Measurements from ENCODE around the gene CD72.
"Not testable (repeated sequence)": the region's sequence is repeated elsewhere in the genome, so short reads cannot be mapped to it uniquely, and the experiment has no call there.

Gene CD72

DNA sequence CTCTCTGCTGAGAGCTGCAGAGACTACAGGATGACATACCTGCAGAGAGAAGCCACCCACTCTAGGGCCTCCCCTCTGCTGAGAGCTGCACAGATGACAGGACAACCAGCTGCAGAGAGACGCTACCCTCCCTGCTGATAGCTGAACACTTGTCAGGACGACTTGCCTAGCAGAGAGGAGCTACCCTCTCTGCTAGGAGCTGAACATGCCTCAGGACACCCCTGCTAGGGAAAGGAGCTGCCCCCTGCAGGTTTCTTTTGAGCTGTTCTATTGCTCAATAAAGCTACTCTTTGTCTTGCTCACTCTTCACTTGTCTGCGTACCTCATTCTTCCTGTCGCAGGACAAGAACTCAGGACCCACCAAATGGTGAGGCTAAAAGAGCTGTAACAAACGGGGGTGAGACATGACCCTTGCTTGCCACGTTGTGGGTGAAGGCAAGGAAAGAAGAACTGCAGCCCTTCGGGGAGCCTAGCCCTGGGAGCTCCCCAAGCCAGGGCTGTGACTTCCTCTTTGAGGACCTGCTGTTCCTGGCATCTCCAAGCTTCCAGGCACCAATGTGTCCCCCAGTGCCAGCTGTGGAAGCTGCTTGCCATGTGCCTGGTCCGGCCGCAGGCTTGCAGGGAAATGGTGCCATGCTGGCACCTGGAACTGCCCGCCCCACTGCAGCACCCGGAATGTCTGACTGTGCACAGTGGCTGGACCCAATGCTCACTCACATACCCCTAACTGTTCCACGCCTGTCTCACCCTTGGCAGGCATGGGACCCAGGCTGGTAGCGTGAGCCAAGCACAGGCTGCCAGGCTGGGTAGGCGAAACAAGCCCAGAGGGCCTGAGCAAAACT lies 18.2 kb downstream of the CD72 start:
- TF ChIP-seq ZFP30 (CRISPR knock-in tag; IDR thresholded peaks at IDR 0.05) (no peak), SNAI2 (CRISPR knock-in tag; IDR thresholded peaks at IDR 0.05) (no peak), TOX (CRISPR knock-in tag; IDR thresholded peaks at IDR 0.05; ENCODE audit: borderline replicate concordance) (no peak), ESRRG (CRISPR knock-in tag; IDR thresholded peaks at IDR 0.05) (no peak), ZNF8 (CRISPR knock-in tag; IDR thresholded peaks at IDR 0.05) (no peak), ZC3H10 (CRISPR knock-in tag; IDR thresholded peaks at IDR 0.05) (no peak), OSR1 (CRISPR knock-in tag; IDR thresholded peaks at IDR 0.05) (no peak), GLIS3 (CRISPR knock-in tag; IDR thresholded peaks at IDR 0.05) (no peak), RARB (CRISPR knock-in tag; IDR thresholded peaks at IDR 0.05) (no peak), PPARA (CRISPR knock-in tag; IDR thresholded peaks at IDR 0.05; ENCODE audit: borderline replicate concordance) (no peak), ARNTL (CRISPR knock-in tag; IDR thresholded peaks at IDR 0.05; ENCODE audit: borderline replicate concordance, low read depth) (no peak)
- TF ChIP-seq, protein P1, sequence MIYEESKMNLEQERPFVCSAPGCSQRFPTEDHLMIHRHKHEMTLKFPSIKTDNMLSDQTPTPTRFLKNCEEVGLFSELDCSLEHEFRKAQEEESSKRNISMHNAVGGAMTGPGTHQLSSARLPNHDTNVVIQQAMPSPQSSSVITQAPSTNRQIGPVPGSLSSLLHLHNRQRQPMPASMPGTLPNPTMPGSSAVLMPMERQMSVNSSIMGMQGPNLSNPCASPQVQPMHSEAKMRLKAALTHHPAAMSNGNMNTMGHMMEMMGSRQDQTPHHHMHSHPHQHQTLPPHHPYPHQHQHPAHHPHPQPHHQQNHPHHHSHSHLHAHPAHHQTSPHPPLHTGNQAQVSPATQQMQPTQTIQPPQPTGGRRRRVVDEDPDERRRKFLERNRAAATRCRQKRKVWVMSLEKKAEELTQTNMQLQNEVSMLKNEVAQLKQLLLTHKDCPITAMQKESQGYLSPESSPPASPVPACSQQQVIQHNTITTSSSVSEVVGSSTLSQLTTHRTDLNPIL (CRISPR knock-in tag; IDR thresholded peaks at IDR 0.05; ENCODE audit: low read depth): no peak
- TF ChIP-seq, protein P2, sequence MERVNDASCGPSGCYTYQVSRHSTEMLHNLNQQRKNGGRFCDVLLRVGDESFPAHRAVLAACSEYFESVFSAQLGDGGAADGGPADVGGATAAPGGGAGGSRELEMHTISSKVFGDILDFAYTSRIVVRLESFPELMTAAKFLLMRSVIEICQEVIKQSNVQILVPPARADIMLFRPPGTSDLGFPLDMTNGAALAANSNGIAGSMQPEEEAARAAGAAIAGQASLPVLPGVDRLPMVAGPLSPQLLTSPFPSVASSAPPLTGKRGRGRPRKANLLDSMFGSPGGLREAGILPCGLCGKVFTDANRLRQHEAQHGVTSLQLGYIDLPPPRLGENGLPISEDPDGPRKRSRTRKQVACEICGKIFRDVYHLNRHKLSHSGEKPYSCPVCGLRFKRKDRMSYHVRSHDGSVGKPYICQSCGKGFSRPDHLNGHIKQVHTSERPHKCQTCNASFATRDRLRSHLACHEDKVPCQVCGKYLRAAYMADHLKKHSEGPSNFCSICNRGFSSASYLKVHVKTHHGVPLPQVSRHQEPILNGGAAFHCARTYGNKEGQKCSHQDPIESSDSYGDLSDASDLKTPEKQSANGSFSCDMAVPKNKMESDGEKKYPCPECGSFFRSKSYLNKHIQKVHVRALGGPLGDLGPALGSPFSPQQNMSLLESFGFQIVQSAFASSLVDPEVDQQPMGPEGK (CRISPR knock-in tag; IDR thresholded peaks at IDR 0.05; ENCODE audit: borderline replicate concordance): no peak
- TF ChIP-seq, protein P3, sequence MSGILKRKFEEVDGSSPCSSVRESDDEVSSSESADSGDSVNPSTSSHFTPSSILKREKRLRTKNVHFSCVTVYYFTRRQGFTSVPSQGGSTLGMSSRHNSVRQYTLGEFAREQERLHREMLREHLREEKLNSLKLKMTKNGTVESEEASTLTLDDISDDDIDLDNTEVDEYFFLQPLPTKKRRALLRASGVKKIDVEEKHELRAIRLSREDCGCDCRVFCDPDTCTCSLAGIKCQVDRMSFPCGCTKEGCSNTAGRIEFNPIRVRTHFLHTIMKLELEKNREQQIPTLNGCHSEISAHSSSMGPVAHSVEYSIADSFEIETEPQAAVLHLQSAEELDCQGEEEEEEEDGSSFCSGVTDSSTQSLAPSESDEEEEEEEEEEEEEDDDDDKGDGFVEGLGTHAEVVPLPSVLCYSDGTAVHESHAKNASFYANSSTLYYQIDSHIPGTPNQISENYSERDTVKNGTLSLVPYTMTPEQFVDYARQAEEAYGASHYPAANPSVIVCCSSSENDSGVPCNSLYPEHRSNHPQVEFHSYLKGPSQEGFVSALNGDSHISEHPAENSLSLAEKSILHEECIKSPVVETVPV (CRISPR knock-in tag; IDR thresholded peaks at IDR 0.05): no peak
- ATAC-seq: no peak

DNA sequence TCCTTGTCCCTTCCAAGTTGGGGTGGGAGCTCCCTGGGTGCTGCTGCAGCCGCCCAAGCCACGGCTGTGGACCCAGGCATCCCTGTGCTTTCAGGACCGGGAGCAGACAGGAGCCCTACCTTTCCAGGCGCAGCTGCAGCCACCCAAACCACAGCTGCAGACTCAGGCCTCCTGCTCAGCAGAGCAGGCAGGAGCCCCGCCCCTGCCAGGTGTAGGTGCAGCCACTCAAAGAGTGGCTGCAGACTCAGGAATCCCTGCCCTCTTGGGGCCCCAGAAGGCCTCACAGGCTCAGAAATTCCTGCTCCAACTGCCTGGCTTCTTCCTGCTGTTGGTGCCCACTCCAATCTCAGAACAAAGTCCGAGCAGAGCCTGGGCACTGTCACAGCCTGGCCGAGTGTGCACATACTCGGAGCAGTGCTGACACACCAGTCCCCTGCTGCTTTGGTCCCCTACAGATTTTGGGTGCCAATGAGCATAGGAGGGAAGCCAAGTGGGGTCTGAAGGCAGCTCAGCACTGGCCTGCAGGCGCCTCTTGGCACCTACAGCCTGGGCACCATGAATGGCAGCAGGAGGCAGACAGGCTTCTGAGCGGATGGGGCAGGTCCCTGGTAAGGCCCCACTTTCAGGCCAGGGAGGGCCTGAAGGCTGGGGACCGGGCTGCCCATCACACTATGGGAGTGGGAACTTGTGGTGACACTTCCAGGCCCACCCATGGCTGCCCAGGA lies 19.2 kb downstream of the CD72 start:
- TF ChIP-seq CSDC2 (CRISPR knock-in tag; IDR thresholded peaks at IDR 0.05) (no peak), ZFP30 (CRISPR knock-in tag; IDR thresholded peaks at IDR 0.05) (no peak), ESRRG (CRISPR knock-in tag; IDR thresholded peaks at IDR 0.05) (no peak), TOX (CRISPR knock-in tag; IDR thresholded peaks at IDR 0.05; ENCODE audit: borderline replicate concordance) (no peak), ZNF8 (CRISPR knock-in tag; IDR thresholded peaks at IDR 0.05) (no peak), ZFP3 (CRISPR knock-in tag; IDR thresholded peaks at IDR 0.05) (no peak), GLIS3 (CRISPR knock-in tag; IDR thresholded peaks at IDR 0.05) (no peak), ZNF565 (CRISPR knock-in tag; conservative IDR thresholded peaks at IDR 0.05; ENCODE audit: low read depth) (no peak), ZNF70 (CRISPR knock-in tag; IDR thresholded peaks at IDR 0.05) (no peak), ARNTL (CRISPR knock-in tag; IDR thresholded peaks at IDR 0.05; ENCODE audit: borderline replicate concordance, low read depth) (no peak), OSR1 (CRISPR knock-in tag; IDR thresholded peaks at IDR 0.05) (no peak), SNAI2 (CRISPR knock-in tag; IDR thresholded peaks at IDR 0.05) (no peak), ZC3H10 (CRISPR knock-in tag; IDR thresholded peaks at IDR 0.05) (no peak), ISL1 (CRISPR knock-in tag; IDR thresholded peaks at IDR 0.05) (no peak)
- TF ChIP-seq, protein P2 (CRISPR knock-in tag; IDR thresholded peaks at IDR 0.05; ENCODE audit: borderline replicate concordance): no peak
- TF ChIP-seq, protein P3 (CRISPR knock-in tag; IDR thresholded peaks at IDR 0.05): no peak
- TF ChIP-seq, protein P1 (CRISPR knock-in tag; IDR thresholded peaks at IDR 0.05; ENCODE audit: low read depth): no peak
- TF ChIP-seq, protein P4, sequence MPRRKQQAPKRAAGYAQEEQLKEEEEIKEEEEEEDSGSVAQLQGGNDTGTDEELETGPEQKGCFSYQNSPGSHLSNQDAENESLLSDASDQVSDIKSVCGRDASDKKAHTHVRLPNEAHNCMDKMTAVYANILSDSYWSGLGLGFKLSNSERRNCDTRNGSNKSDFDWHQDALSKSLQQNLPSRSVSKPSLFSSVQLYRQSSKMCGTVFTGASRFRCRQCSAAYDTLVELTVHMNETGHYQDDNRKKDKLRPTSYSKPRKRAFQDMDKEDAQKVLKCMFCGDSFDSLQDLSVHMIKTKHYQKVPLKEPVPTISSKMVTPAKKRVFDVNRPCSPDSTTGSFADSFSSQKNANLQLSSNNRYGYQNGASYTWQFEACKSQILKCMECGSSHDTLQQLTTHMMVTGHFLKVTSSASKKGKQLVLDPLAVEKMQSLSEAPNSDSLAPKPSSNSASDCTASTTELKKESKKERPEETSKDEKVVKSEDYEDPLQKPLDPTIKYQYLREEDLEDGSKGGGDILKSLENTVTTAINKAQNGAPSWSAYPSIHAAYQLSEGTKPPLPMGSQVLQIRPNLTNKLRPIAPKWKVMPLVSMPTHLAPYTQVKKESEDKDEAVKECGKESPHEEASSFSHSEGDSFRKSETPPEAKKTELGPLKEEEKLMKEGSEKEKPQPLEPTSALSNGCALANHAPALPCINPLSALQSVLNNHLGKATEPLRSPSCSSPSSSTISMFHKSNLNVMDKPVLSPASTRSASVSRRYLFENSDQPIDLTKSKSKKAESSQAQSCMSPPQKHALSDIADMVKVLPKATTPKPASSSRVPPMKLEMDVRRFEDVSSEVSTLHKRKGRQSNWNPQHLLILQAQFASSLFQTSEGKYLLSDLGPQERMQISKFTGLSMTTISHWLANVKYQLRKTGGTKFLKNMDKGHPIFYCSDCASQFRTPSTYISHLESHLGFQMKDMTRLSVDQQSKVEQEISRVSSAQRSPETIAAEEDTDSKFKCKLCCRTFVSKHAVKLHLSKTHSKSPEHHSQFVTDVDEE (CRISPR knock-in tag; IDR thresholded peaks at IDR 0.05): no peak
- ATAC-seq: no peak

DNA sequence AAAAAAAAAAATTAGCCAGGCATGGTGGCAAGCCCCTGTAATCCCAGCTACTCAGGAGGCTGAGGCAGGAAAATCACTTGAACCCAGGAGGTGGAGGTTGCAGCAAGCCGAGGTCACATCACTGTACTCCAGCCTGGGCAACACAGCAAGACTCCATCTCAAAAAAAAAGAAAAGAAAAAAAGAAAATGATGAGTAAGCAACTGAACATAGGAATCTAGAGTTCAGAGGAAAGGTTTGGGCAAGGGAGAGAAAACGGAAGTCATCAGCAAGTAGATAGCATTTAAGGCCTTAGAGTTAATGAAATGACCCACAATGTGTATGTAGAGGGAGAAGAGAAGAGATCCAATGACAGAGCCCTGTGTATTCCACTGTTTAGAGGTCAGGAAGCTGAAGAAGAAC lies 21.3 kb downstream of the CD72 start:
- ATAC-seq: not testable (repeated sequence)

All from SK-N-SH treated with all-trans-retinoic acid at 6 μM for 48 hours (cell line).